A549 (cell line): ENCODE results near the gene SRF.

ENCODE experiments used
- PBX3 ChIP-seq: IDR thresholded peaks from 2 replicates; pipeline ENCODE4 v1.6.1; 2012
- POLR2A ChIP-seq: IDR thresholded peaks from 2 replicates; pipeline ENCODE4 v1.6.1; 2012; ENCODE audit warnings: mild to moderate bottlenecking, low read length
- REST ChIP-seq: fragments of 200-600 bp; sonication (generic); IDR thresholded peaks from 2 replicates; pipeline ENCODE4 v1.6.1; 2016; ENCODE audit warnings: antibody characterized with exemption, mild to moderate bottlenecking, moderate library complexity
- SREBF2 ChIP-seq: fragments of 450-650 bp; IDR thresholded peaks from 2 replicates; pipeline ENCODE4 v1.6.1; 2014; ENCODE audit warnings: mild to moderate bottlenecking, moderate library complexity
- TF ChIP-seq, protein P1 (sequence below): fragments of >200 bp; sonication (Bioruptor Twin); formaldehyde crosslinking; IDR thresholded peaks from 3 replicates; pipeline ENCODE4 v1.5.1; 2016

- TF ChIP-seq, protein P1, sequence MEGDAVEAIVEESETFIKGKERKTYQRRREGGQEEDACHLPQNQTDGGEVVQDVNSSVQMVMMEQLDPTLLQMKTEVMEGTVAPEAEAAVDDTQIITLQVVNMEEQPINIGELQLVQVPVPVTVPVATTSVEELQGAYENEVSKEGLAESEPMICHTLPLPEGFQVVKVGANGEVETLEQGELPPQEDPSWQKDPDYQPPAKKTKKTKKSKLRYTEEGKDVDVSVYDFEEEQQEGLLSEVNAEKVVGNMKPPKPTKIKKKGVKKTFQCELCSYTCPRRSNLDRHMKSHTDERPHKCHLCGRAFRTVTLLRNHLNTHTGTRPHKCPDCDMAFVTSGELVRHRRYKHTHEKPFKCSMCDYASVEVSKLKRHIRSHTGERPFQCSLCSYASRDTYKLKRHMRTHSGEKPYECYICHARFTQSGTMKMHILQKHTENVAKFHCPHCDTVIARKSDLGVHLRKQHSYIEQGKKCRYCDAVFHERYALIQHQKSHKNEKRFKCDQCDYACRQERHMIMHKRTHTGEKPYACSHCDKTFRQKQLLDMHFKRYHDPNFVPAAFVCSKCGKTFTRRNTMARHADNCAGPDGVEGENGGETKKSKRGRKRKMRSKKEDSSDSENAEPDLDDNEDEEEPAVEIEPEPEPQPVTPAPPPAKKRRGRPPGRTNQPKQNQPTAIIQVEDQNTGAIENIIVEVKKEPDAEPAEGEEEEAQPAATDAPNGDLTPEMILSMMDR: no peak
- TF ChIP-seq SREBF2: no peak
- TF ChIP-seq POLR2A: no peak
- TF ChIP-seq REST: no peak
- TF ChIP-seq PBX3: no peak
These were observed 48.7 kb downstream of the SRF start for GRCh38 chr6:43219814-43220213.
